ENCODE data around the gene GNG7. TPM values are rescaled to one million over a fixed set of nuclear protein-coding genes. Genes with fewer than 3 reads are reported as not detected.
A peak's percentile ranks its signal among the peaks of the same experiment; 100 is the strongest.

The GNG7 gene
- total and polyA plus RNA-seq, 10 of the 15 experiments (the other 5 are each of a cell fraction or from before 2014, with no cell fraction given): 1.9 to 13.6 (median 6.5) TPM

- Histone ChIP-seq H3K9ac (ENCODE audit: control insufficient read depth, insufficient read depth, low read length) (no peak overlapping the region), H3K27ac (ENCODE audit: control insufficient read depth, insufficient read depth) (no peak overlapping the region), H3K79me2 (ENCODE audit: control insufficient read depth, insufficient read depth, low read length) (no peaks in the 10 kb centered on the region), H3K36me3 (ENCODE audit: control insufficient read depth in 2 of 2, insufficient read depth in 2 of 2, low read length in 1 of 2) (no peaks in the 10 kb centered on the region), H3K4me2 (ENCODE audit: control insufficient read depth, insufficient read depth) (no peak overlapping the region), H2AFZ (ENCODE audit: control insufficient read depth, low read depth, low read length) (no peak overlapping the region), H3K9me3 (replicated peaks; ENCODE audit: control insufficient read depth, insufficient read depth, low read length) (no peaks in the 10 kb centered on the region), H4K20me1 (ENCODE audit: control insufficient read depth, insufficient read depth) (no peaks in the 10 kb centered on the region), H3K4me1 (ENCODE audit: control insufficient read depth, insufficient read depth, low read length) (peaks cover 20% of the 10 kb centered on the region), H3K4me3 (no peak overlapping the region), H3K27me3 (replicated peaks in 1 of 2; ENCODE audit: control insufficient read depth in 2 of 2, insufficient read depth in 2 of 2, low read length in 1 of 2) (no peaks in the 10 kb centered on the region)
- ATAC-seq: no peak
- DNase-seq (ENCODE audit: low read depth, low spot score): no peak
- WGBS (ENCODE audit: insufficient coverage, insufficient replicate concordance, low lambda C conversion rate, missing lambda C conversion rate): 86% methylated on average over 27 of the region's 37 CpGs
- 0 out of 2 replicates have a peak, but pooled peaks have one; percentile 1 for TF ChIP-seq IKZF1 (conservative IDR thresholded peaks at IDR 0.05)
- TF ChIP-seq SMARCA5 (IDR thresholded peaks at IDR 0.05): no peak
- 0 out of 2 replicates have a peak, but pooled peaks have one; percentile 36 for TF ChIP-seq ZBTB33 (IDR thresholded peaks at IDR 0.05)
- no peak for TF ChIP-seq EP300 (IDR thresholded peaks at IDR 0.05; ENCODE audit: borderline replicate concordance in 1 of 2, control insufficient read depth in 1 of 2, low read depth in 2 of 2, low read length in 2 of 2)
- in situ Hi-C loops (cut with MboI) (no loop called here), intact Hi-C loops (cut with micrococcal nuclease; ENCODE audit: unreplicated experiment) (no loop called here)
- FAIRE-seq: no peak
- no TSS peak for BruUV-seq (replicated peaks)
- RAD21 ChIA-PET (ENCODE audit: unreplicated experiment): no interaction called here
- POLR2A ChIA-PET: interaction anchor here (0.9 to 1.7 kb wide), 2 partner anchors 12 to 81 kb away, joined by 3 to 5 read pairs; partner anchors contain the start of gene GADD45B
- SMC1A ChIA-PET (ENCODE audit: uncharacterized antibody, unreplicated experiment): no interaction called here
- CTCF ChIA-PET: no interaction called here
Observed at GRCh38 chr19:2556221-2557092, 146.0 kb downstream of the GNG7 start.

All from GM12878 (cell line).